WTC11 (cell line): Measurements from ENCODE around the gene OGG1.

Experiments used
- ESRRA ChIP-seq: sonication (generic); formaldehyde crosslinking; IDR thresholded peaks from 2 replicates; pipeline ENCODE4 v1.8.1; 2022; ENCODE audit warnings: mild to moderate bottlenecking, missing genetic modification reagents, borderline replicate concordance
- HMGA2 ChIP-seq: fragments of 250-450 bp; sonication (Bioruptor Pico); IDR thresholded peaks from 2 replicates; pipeline ENCODE4 v1.4.0; 2021; ENCODE audit warnings: mild to moderate bottlenecking, moderate library complexity
- JUN ChIP-seq: sonication (generic); formaldehyde crosslinking; IDR thresholded peaks from 2 replicates; pipeline ENCODE4 v1.8.0; 2023; ENCODE audit warnings: mild to moderate bottlenecking, missing genetic modification reagents
- NFATC4 ChIP-seq: fragments of 250-450 bp; sonication (Bioruptor Pico); IDR thresholded peaks from 2 replicates; pipeline ENCODE4 v1.9.0; 2021; ENCODE audit warnings: mild to moderate bottlenecking
- RELA ChIP-seq: sonication (generic); formaldehyde crosslinking; IDR thresholded peaks from 2 replicates; pipeline ENCODE4 v1.8.1; 2022; ENCODE audit warnings: missing genetic modification reagents, mild to moderate bottlenecking, borderline replicate concordance
- TEAD1 ChIP-seq: sonication (generic); formaldehyde crosslinking; IDR thresholded peaks from 2 replicates; pipeline ENCODE4 v1.8.0; 2022; ENCODE audit warnings: mild to moderate bottlenecking, missing genetic modification reagents
- TP53 ChIP-seq: sonication (generic); formaldehyde crosslinking; IDR thresholded peaks from 2 replicates; pipeline ENCODE4 v1.8.1; 2023; ENCODE audit warnings: mild to moderate bottlenecking, missing genetic modification reagents
- ZNF263 ChIP-seq: sonication (generic); formaldehyde crosslinking; IDR thresholded peaks from 2 replicates; pipeline ENCODE4 v1.8.1; 2022; ENCODE audit warnings: low read depth, mild to moderate bottlenecking, moderate library complexity, missing genetic modification reagents
- ZNF396 ChIP-seq: fragments of 250-450 bp; sonication (Bioruptor Pico); IDR thresholded peaks from 2 replicates; pipeline ENCODE4 v1.8.0; 2021; ENCODE audit warnings: mild to moderate bottlenecking, moderate library complexity, borderline replicate concordance
- TF ChIP-seq, protein P1 (sequence below): fragments of 200-600 bp; IDR thresholded peaks from 2 replicates; pipeline ENCODE4 v1.8.0; 2022; ENCODE audit warnings: antibody characterized with exemption
- TF ChIP-seq, protein P2 (sequence below): sonication (generic); formaldehyde crosslinking; IDR thresholded peaks from 2 replicates; pipeline ENCODE4 v1.8.0; 2022; ENCODE audit warnings: mild to moderate bottlenecking, missing genetic modification reagents
- TF ChIP-seq, protein P3 (sequence below): sonication (generic); formaldehyde crosslinking; IDR thresholded peaks from 2 replicates; pipeline ENCODE4 v1.8.1; 2022; ENCODE audit warnings: missing genetic modification reagents, borderline replicate concordance
- TF ChIP-seq, protein P4 (sequence below): sonication (generic); formaldehyde crosslinking; IDR thresholded peaks from 2 replicates; pipeline ENCODE4 v1.8.1; 2023; ENCODE audit warnings: mild to moderate bottlenecking, missing genetic modification reagents, moderate library complexity

DNA sequence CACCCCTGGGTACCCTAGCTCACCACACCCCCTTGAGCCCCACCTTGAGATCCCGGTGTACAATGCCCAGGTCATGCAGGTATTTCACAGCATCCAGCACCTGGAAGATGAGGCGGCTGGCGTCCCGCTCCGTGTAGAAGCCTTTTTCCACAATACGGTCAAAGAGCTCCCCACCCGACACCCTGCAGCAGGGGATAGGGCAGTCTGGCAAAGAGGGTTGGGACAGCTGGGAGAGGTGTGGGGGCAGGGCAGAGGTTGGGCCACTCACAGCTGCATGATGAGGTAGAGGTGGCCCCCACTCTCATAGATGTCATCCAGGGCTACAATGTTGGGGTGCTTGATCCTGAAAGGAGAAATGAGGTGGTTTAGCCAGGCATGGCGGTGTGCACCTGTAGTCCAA, 13.1 kb downstream of the OGG1 start:
- TF ChIP-seq, protein P1, sequence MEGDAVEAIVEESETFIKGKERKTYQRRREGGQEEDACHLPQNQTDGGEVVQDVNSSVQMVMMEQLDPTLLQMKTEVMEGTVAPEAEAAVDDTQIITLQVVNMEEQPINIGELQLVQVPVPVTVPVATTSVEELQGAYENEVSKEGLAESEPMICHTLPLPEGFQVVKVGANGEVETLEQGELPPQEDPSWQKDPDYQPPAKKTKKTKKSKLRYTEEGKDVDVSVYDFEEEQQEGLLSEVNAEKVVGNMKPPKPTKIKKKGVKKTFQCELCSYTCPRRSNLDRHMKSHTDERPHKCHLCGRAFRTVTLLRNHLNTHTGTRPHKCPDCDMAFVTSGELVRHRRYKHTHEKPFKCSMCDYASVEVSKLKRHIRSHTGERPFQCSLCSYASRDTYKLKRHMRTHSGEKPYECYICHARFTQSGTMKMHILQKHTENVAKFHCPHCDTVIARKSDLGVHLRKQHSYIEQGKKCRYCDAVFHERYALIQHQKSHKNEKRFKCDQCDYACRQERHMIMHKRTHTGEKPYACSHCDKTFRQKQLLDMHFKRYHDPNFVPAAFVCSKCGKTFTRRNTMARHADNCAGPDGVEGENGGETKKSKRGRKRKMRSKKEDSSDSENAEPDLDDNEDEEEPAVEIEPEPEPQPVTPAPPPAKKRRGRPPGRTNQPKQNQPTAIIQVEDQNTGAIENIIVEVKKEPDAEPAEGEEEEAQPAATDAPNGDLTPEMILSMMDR = no peak
- no peak for TF ChIP-seq TEAD1 (CRISPR knock-in tag)
- no peak for TF ChIP-seq JUN (CRISPR knock-in tag)
- no peak for TF ChIP-seq TP53
- TF ChIP-seq, protein P2, sequence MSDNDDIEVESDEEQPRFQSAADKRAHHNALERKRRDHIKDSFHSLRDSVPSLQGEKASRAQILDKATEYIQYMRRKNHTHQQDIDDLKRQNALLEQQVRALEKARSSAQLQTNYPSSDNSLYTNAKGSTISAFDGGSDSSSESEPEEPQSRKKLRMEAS (CRISPR knock-in tag) = no peak
- TF ChIP-seq, protein P3, sequence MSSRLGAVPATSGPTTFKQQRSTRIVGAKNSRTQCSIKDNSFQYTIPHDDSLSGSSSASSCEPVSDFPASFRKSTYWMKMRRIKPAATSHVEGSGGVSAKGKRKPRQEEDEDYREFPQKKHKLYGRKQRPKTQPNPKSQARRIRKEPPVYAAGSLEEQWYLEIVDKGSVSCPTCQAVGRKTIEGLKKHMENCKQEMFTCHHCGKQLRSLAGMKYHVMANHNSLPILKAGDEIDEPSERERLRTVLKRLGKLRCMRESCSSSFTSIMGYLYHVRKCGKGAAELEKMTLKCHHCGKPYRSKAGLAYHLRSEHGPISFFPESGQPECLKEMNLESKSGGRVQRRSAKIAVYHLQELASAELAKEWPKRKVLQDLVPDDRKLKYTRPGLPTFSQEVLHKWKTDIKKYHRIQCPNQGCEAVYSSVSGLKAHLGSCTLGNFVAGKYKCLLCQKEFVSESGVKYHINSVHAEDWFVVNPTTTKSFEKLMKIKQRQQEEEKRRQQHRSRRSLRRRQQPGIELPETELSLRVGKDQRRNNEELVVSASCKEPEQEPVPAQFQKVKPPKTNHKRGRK (CRISPR knock-in tag) = no peak
- TF ChIP-seq ZNF396 (CRISPR knock-in tag) = no peak
- TF ChIP-seq ESRRA (CRISPR knock-in tag) = no peak
- no peak for TF ChIP-seq ZNF263 (CRISPR knock-in tag)
- no peak for TF ChIP-seq RELA
- no peak for TF ChIP-seq NFATC4 (CRISPR knock-in tag)
- TF ChIP-seq, protein P4, sequence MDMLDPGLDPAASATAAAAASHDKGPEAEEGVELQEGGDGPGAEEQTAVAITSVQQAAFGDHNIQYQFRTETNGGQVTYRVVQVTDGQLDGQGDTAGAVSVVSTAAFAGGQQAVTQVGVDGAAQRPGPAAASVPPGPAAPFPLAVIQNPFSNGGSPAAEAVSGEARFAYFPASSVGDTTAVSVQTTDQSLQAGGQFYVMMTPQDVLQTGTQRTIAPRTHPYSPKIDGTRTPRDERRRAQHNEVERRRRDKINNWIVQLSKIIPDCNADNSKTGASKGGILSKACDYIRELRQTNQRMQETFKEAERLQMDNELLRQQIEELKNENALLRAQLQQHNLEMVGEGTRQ (CRISPR knock-in tag) = no peak
- no peak for TF ChIP-seq HMGA2 (CRISPR knock-in tag)
